ENCODE data around the gene TM4SF4.
A peak's percentile ranks its signal among the peaks of the same experiment; 100 is the strongest.

Gene TM4SF4

DNA sequence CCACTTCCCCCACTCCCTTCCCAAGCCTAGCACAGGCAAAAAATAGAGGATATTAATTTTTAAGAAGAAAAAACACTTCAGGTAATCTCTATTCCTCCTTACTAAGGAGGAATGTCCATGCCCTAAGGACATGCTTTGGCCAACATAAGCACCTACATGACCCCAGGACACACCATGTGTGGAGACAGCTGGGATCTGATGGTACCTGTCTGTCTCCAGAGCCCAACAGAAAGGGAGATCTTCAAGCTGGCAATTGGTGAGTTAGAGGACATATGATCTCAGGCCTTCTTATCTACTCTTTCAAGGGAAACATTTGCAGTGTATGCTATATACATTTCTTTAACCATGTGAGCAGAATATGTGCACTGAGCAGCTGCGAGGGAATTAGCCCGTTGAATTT is 7.0 kb downstream of the TM4SF4 start:
- Histone ChIP-seq H3K4me2 (ENCODE audit: low read depth, low read length, poor library complexity, severe bottlenecking) (no peak overlapping the region), H3K9ac (ENCODE audit: low read length) (no peak overlapping the region), H3K79me2 (ENCODE audit: insufficient read depth, low read length) (no peaks in the 10 kb centered on the region), H3K36me3 (ENCODE audit: low read length) (no peaks in the 10 kb centered on the region), H3K9me3 (ENCODE audit: insufficient read depth, low read length) (no peaks in the 10 kb centered on the region), H3K4me3 (ENCODE audit: insufficient read depth, low read length, poor library complexity, severe bottlenecking) (no peak overlapping the region), H4K20me1 (ENCODE audit: low read depth, low read length) (no peaks in the 10 kb centered on the region), H3F3A (ENCODE audit: insufficient read depth) (no peaks in the 10 kb centered on the region), H3K27ac (ENCODE audit: low read depth, low read length) (no peak overlapping the region), H3K27me3 (ENCODE audit: low read length) (no peaks in the 10 kb centered on the region), H2AFZ (ENCODE audit: low read depth, low read length, severe bottlenecking) (no peak overlapping the region), H3K9me2 (replicated peaks; ENCODE audit: insufficient read depth, low read length) (no peaks in the 10 kb centered on the region)
- TF ChIP-seq EZH2phosphoT487 (conservative IDR thresholded peaks at IDR 0.05; ENCODE audit: low read length): no peak
- TF ChIP-seq, protein P1, sequence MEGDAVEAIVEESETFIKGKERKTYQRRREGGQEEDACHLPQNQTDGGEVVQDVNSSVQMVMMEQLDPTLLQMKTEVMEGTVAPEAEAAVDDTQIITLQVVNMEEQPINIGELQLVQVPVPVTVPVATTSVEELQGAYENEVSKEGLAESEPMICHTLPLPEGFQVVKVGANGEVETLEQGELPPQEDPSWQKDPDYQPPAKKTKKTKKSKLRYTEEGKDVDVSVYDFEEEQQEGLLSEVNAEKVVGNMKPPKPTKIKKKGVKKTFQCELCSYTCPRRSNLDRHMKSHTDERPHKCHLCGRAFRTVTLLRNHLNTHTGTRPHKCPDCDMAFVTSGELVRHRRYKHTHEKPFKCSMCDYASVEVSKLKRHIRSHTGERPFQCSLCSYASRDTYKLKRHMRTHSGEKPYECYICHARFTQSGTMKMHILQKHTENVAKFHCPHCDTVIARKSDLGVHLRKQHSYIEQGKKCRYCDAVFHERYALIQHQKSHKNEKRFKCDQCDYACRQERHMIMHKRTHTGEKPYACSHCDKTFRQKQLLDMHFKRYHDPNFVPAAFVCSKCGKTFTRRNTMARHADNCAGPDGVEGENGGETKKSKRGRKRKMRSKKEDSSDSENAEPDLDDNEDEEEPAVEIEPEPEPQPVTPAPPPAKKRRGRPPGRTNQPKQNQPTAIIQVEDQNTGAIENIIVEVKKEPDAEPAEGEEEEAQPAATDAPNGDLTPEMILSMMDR (IDR thresholded peaks at IDR 0.05; ENCODE audit: insufficient read depth, low read length, poor library complexity, severe bottlenecking): no peak

DNA sequence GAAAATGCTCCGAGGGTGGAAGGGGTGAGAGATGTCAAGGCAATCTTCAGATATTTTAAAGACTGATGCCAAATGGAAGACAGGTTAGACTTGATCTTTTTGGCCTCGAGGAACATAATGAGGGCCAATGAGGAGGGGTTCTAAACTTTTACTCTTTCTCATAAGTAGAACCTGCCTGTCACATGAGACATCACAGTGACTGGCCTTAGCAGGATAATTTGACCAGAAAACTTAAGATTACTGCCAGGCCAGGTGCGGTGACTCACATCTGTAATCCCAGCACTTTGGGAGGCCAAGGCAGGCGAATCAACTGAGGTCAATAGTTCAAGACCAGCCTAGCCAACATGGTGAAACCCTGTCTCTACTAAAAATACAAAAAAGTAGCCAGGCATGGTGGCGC is 12.2 kb downstream of the TM4SF4 start:
- Histone ChIP-seq H4K20me1 (ENCODE audit: low read depth, low read length) (no peaks in the 10 kb centered on the region), H3K9ac (ENCODE audit: low read length) (no peak overlapping the region), H3K4me3 (ENCODE audit: insufficient read depth, low read length, poor library complexity, severe bottlenecking) (no peak overlapping the region), H3K36me3 (ENCODE audit: low read length) (no peaks in the 10 kb centered on the region), H3K27me3 (ENCODE audit: low read length) (no peaks in the 10 kb centered on the region), H3K4me2 (ENCODE audit: low read depth, low read length, poor library complexity, severe bottlenecking) (no peak overlapping the region), H3K79me2 (ENCODE audit: insufficient read depth, low read length) (no peaks in the 10 kb centered on the region), H3K9me3 (ENCODE audit: insufficient read depth, low read length) (no peaks in the 10 kb centered on the region), H3K9me2 (replicated peaks; ENCODE audit: insufficient read depth, low read length) (no peaks in the 10 kb centered on the region), H2AFZ (ENCODE audit: low read depth, low read length, severe bottlenecking) (no peak overlapping the region), H3K27ac (ENCODE audit: low read depth, low read length) (no peak overlapping the region), H3F3A (ENCODE audit: insufficient read depth) (no peaks in the 10 kb centered on the region)
- no peak for TF ChIP-seq EZH2phosphoT487 (conservative IDR thresholded peaks at IDR 0.05; ENCODE audit: low read length)
- TF ChIP-seq, protein P1 (IDR thresholded peaks at IDR 0.05; ENCODE audit: insufficient read depth, low read length, poor library complexity, severe bottlenecking): no peak

DNA sequence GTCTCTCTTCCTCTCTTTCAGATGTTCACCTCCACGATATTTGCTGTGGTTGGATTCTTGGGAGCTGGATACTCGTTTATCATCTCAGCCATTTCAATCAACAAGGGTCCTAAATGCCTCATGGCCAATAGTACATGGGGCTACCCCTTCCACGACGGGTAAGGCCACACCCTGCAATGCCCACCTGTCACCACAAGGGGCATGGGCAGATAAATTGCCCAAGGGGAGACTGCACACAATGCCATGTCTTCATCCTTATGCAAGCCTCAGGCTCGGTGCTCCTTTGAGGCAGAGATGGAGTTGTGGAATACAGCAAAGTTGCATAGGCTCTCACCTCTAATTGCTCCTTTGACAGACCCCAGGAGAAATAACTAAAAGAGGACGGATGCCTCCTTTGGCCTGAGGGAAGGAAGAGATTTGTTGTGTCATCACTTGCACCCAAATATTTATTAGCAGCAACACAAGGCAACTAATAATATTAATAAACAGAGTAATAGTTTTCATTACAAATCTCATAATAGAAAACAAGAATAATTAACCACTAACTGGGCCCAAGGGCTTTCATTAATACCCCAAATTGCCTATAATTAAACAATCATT is 13.2 kb downstream of the TM4SF4 start:
- Histone ChIP-seq H2AFZ (ENCODE audit: low read depth, low read length, severe bottlenecking) (no peak overlapping the region), H3K27me3 (ENCODE audit: low read length) (no peaks in the 10 kb centered on the region), H3F3A (ENCODE audit: insufficient read depth) (no peaks in the 10 kb centered on the region), H4K20me1 (ENCODE audit: low read depth, low read length) (no peaks in the 10 kb centered on the region), H3K9me2 (replicated peaks; ENCODE audit: insufficient read depth, low read length) (no peaks in the 10 kb centered on the region), H3K36me3 (ENCODE audit: low read length) (no peaks in the 10 kb centered on the region), H3K9me3 (ENCODE audit: insufficient read depth, low read length) (no peaks in the 10 kb centered on the region), H3K4me3 (ENCODE audit: insufficient read depth, low read length, poor library complexity, severe bottlenecking) (no peak overlapping the region), H3K79me2 (ENCODE audit: insufficient read depth, low read length) (no peaks in the 10 kb centered on the region), H3K9ac (ENCODE audit: low read length) (no peak overlapping the region), H3K4me2 (ENCODE audit: low read depth, low read length, poor library complexity, severe bottlenecking) (no peak overlapping the region), H3K27ac (ENCODE audit: low read depth, low read length) (no peak overlapping the region)
- TF ChIP-seq, protein P1 (IDR thresholded peaks at IDR 0.05; ENCODE audit: insufficient read depth, low read length, poor library complexity, severe bottlenecking): peak; percentile 31
- TF ChIP-seq EZH2phosphoT487 (conservative IDR thresholded peaks at IDR 0.05; ENCODE audit: low read length): no peak

Measured in SU-DHL-6 (cell line).